HCT116 (cell line): Measurements from ENCODE around the gene DLG2. TPM values are rescaled to one million over a fixed set of nuclear protein-coding genes. Genes with fewer than 3 reads are reported as not detected.

Experiments used
- ATAC-seq: fragments of 200-7000 bp; cut with Tn5 transposase; 2 replicates; pipeline ENCODE4 v1.9.1; 2020; ENCODE audit warnings: mild to moderate bottlenecking, moderate library complexity
- BruUV-seq: library from RNA; stranded (reverse); fragments of 400-500 nt; replicated peaks from 2 replicates; lab custom pipeline; 2021; lab: Mats Ljungman, UMichigan
- CTCF ChIA-PET: fragments of 300-600 bp; sonication (Branson Sonifier 250); formaldehyde crosslinking; loops from one replicate; lab custom pipeline; 2021; ENCODE audit warnings: antibody characterized with exemption; lab: Charles Lee
- POLR2A ChIA-PET: fragments of 300-600, 350-600 bp; sonication (Branson Sonifier 250); formaldehyde crosslinking; loops from one replicate; lab custom pipeline; 2021; ENCODE audit warnings: antibody characterized with exemption; lab: Charles Lee
- RAD21 ChIA-PET, 2 experiments: fragments of 300-600 bp; sonication (Branson Sonifier 250); formaldehyde crosslinking; loops; one replicate each; lab custom pipeline; 2023; ENCODE audit warnings: low total read pairs in 2 of 2; ENCODE audit not compliant: uncharacterized antibody in 2 of 2, unreplicated experiment in 2 of 2, low non-redundant PET in 1 of 2; lab: Charles Lee
- DNase-seq: peaks from one replicate; pipeline ENCODE4 v3.0.0-alpha.2; 2010; ENCODE audit warnings: low read depth, low spot score
- H2AFZ ChIP-seq: fragments of 200-600 bp; shearing (Covaris generic), sonication (generic); 2 replicates; pipeline ENCODE4 v1.6.1; 2017; ENCODE audit warnings: low read depth, mixed run types, mixed read lengths, antibody characterized with exemption, low read length; ENCODE audit not compliant: poor library complexity, severe bottlenecking
- H3K27ac ChIP-seq: 2 replicates; pipeline ENCODE4 v1.5.1; 2012; ENCODE audit warnings: low read depth, low read length
- H3K27me3 ChIP-seq: fragments of 200-600 bp; sonication (generic); 2 replicates; pipeline ENCODE4 v1.6.1; 2016; ENCODE audit warnings: mixed run types, low read length, mixed read lengths; ENCODE audit not compliant: insufficient read depth
- H3K36me3 ChIP-seq, 2 experiments: fragments of 200-500 bp in 1 of 2; fragments of 200-600 bp in 1 of 2; sonication (Bioruptor generic) in 1 of 2; sonication (generic) in 1 of 2; 2 replicates each; pipeline versions ENCODE4 v1.5.1 to v1.6.1; 2014 to 2016; ENCODE audit warnings: low read length in 2 of 2, inconsistent platforms in 1 of 2, mixed read lengths in 1 of 2, mixed run types in 1 of 2; ENCODE audit not compliant: insufficient read depth in 2 of 2, control insufficient read depth in 1 of 2
- H3K4me1 ChIP-seq, 2 experiments: fragments of 200-600 bp in 1 of 2; sonication (generic) in 1 of 2; 2 replicates each; pipeline versions ENCODE4 v1.5.1 to v1.6.1; 2012 to 2017; ENCODE audit warnings: low read length in 2 of 2, inconsistent platforms in 1 of 2, mild to moderate bottlenecking in 1 of 2, mixed read lengths in 1 of 2, mixed run types in 1 of 2, moderate library complexity in 1 of 2; ENCODE audit not compliant: insufficient read depth in 2 of 2, control insufficient read depth in 1 of 2
- H3K4me2 ChIP-seq: fragments of 200-600 bp; sonication (generic); 2 replicates; pipeline ENCODE4 v1.6.1; 2017; ENCODE audit warnings: mixed run types, low read length, mixed read lengths
- H3K4me3 ChIP-seq, 2 experiments: fragments of 200-600 bp in 1 of 2; sonication (generic) in 1 of 2; replicated peaks in 1 of 2; 2 replicates each; pipeline ENCODE4 v1.5.1; 2011 to 2016; ENCODE audit warnings: low read length in 2 of 2, control low read depth in 1 of 2, low read depth in 1 of 2, mild to moderate bottlenecking in 1 of 2, mixed read lengths in 1 of 2, mixed run types in 1 of 2
- H3K79me2 ChIP-seq: fragments of 200-600 bp; sonication (generic); 2 replicates; pipeline ENCODE4 v1.6.1; 2017; ENCODE audit warnings: mild to moderate bottlenecking, mixed run types, low read length, moderate library complexity, mixed read lengths; ENCODE audit not compliant: insufficient read depth
- H3K9ac ChIP-seq: fragments of 200-600 bp; sonication (generic); 2 replicates; pipeline ENCODE4 v1.6.1; 2016; ENCODE audit warnings: low read length, mixed read lengths
- H3K9me2 ChIP-seq: fragments of 200-600 bp; sonication (generic), shearing (Covaris generic); 2 replicates; pipeline ENCODE4 v1.6.1; 2017; ENCODE audit warnings: mixed run types, mild to moderate bottlenecking, moderate library complexity; ENCODE audit not compliant: insufficient read depth
- H3K9me3 ChIP-seq, 2 experiments: fragments of 200-500 bp in 1 of 2; fragments of 200-600 bp in 1 of 2; sonication (Bioruptor generic) in 1 of 2; sonication (generic) in 1 of 2; 2 replicates each; pipeline ENCODE4 v1.6.1; 2014 to 2017; ENCODE audit warnings: low read length in 2 of 2, mixed read lengths in 2 of 2, inconsistent platforms in 1 of 2, low read depth in 1 of 2, mild to moderate bottlenecking in 1 of 2, mixed run types in 1 of 2, moderate library complexity in 1 of 2; ENCODE audit not compliant: control insufficient read depth in 1 of 2, insufficient read depth in 1 of 2
- H4K20me1 ChIP-seq: fragments of 200-600 bp; sonication (generic), shearing (Covaris generic); 2 replicates; pipeline ENCODE4 v1.6.1; 2017; ENCODE audit warnings: mixed run types, mild to moderate bottlenecking, moderate library complexity; ENCODE audit not compliant: insufficient read depth
- CBX3 ChIP-seq: IDR thresholded peaks from 2 replicates; pipeline ENCODE4 v1.6.1; 2012; ENCODE audit warnings: low read depth
- CEBPB ChIP-seq: IDR thresholded peaks from 2 replicates; pipeline ENCODE4 v1.6.1; 2012; ENCODE audit warnings: low read depth
- EGR1 ChIP-seq: IDR thresholded peaks from 2 replicates; pipeline ENCODE4 v1.6.1; 2012; ENCODE audit warnings: low read depth
- ELF1 ChIP-seq: IDR thresholded peaks from 2 replicates; pipeline ENCODE4 v1.6.1; 2012; ENCODE audit warnings: low read depth, borderline replicate concordance
- EZH2 ChIP-seq: fragments of 200-600 bp; sonication (generic); IDR thresholded peaks from 2 replicates; pipeline ENCODE4 v1.6.1; 2017; ENCODE audit warnings: antibody characterized with exemption, mixed run types
- JUND ChIP-seq: IDR thresholded peaks from 2 replicates; pipeline ENCODE4 v1.6.1; 2012
- POLR2AphosphoS5 ChIP-seq: IDR thresholded peaks from 2 replicates; pipeline ENCODE4 v1.6.1; 2011; ENCODE audit warnings: mild to moderate bottlenecking, low read depth, low read length, moderate library complexity
- RAD21 ChIP-seq: IDR thresholded peaks from 2 replicates; pipeline ENCODE4 v1.6.1; 2012; ENCODE audit warnings: low read depth, mild to moderate bottlenecking
- SIN3A ChIP-seq: IDR thresholded peaks from 2 replicates; pipeline ENCODE4 v1.6.1; 2012; ENCODE audit warnings: low read depth
- SP1 ChIP-seq: IDR thresholded peaks from 2 replicates; pipeline ENCODE4 v1.6.1; 2012; ENCODE audit warnings: low read depth
- SRF ChIP-seq: IDR thresholded peaks from 2 replicates; pipeline ENCODE4 v1.6.1; 2012; ENCODE audit warnings: low read depth
- TCF7L2 ChIP-seq: IDR thresholded peaks from 2 replicates; pipeline ENCODE4 v1.7.0; 2011; ENCODE audit warnings: borderline replicate concordance, inconsistent platforms; ENCODE audit not compliant: insufficient read depth, insufficient read length; ENCODE audit errors: extremely low read depth
- YY1 ChIP-seq: IDR thresholded peaks from 2 replicates; pipeline ENCODE4 v1.6.1; 2011; ENCODE audit warnings: low read length, low read depth, moderate library complexity, mild to moderate bottlenecking; ENCODE audit not compliant: insufficient replicate concordance; ENCODE audit errors: extremely low read depth
- ZFX ChIP-seq: fragments of 450-650 bp; IDR thresholded peaks from 2 replicates; pipeline ENCODE4 v1.6.1; 2017
- ZNF274 ChIP-seq: fragments of 200-500 bp; sonication (Bioruptor generic); IDR thresholded peaks from 2 replicates; pipeline ENCODE4 v1.6.1; 2014; ENCODE audit warnings: mild to moderate bottlenecking, low read depth, low read length, inconsistent platforms
- intact Hi-C: fragments of 100-400 bp; cut with micrococcal nuclease; formaldehyde crosslinking; loops from 2 replicates; pipeline ENCODE4 v1.10.0; 2022
- total RNA-seq: library from RNA; stranded (reverse); gene quantifications from one replicate; pipeline ENCODE4 v1.2.1, GENCODE V29; 2021; ENCODE audit not compliant: unreplicated experiment
- TF ChIP-seq, protein P1 (sequence below): IDR thresholded peaks from 2 replicates; pipeline ENCODE4 v1.6.1; 2012

The DLG2 gene
- total RNA-seq, 1 experiment from 2014 or later = 2.4 TPM

DNA sequence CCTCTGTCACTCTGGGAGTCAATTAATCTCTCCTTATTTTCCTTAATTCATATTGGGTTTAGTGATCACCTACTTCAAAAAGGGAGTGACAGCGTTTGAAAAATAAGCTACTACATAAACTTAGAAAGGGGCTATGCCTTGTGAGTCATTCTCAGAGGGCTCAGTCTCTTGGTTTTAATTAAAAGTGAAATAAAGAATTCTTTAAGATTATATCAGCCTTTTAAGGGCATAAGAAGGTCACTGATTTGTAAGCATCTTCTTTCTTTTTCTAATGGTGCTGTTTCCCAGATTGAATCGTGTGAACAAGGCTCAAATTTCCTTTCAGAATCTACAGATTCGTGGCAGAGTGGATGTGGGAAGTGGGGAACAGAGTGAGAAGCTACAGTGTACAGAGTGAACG lies 1704.8 kb downstream of the DLG2 start:
- Histone ChIP-seq H3K27me3 (0 out of 2 replicates have a peak, but pooled peaks cover 3% of the 10 kb centered on the region), H3K27ac (no peak overlapping the region), H2AFZ (no peak overlapping the region), H3K79me2 (no peaks in the 10 kb centered on the region), H4K20me1 (no peaks in the 10 kb centered on the region), H3K9me3 (no peaks in the 10 kb centered on the region), H3K36me3 (no peaks in the 10 kb centered on the region), H3K4me3 (no peak overlapping the region), H3K4me1 (no peaks in the 10 kb centered on the region), H3K9ac (no peak overlapping the region), H3K4me2 (no peak overlapping the region), H3K9me2 (no peaks in the 10 kb centered on the region)
- TF ChIP-seq CBX3 = no peak
- no peak for TF ChIP-seq SIN3A
- no peak for TF ChIP-seq SRF
- no peak for TF ChIP-seq CEBPB
- no peak for TF ChIP-seq EGR1
- no peak for TF ChIP-seq ELF1
- no peak for TF ChIP-seq TCF7L2
- TF ChIP-seq EZH2 = no peak
- no peak for TF ChIP-seq RAD21
- TF ChIP-seq JUND = no peak
- TF ChIP-seq ZNF274 = no peak
- no peak for TF ChIP-seq YY1
- no peak for TF ChIP-seq POLR2AphosphoS5
- TF ChIP-seq ZFX = no peak
- TF ChIP-seq, protein P1, sequence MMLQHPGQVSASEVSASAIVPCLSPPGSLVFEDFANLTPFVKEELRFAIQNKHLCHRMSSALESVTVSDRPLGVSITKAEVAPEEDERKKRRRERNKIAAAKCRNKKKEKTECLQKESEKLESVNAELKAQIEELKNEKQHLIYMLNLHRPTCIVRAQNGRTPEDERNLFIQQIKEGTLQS = no peak
- TF ChIP-seq SP1 = no peak
- CTCF ChIA-PET = no interaction called here
- BruUV-seq = no TSS peak
- POLR2A ChIA-PET = no interaction called here
- intact Hi-C loops = no loop called here
- ATAC-seq (no peak), DNase-seq (no peak)
- RAD21 ChIA-PET = no interaction called here
